ENCODE measurements around the gene MAGEA12.
"Not testable (repeated sequence)": the region's sequence is repeated elsewhere in the genome, so short reads cannot be mapped to it uniquely, and the experiment has no call there.

MAGEA12 gene

GRCh38 chrX:152733261-152733975 lies at the start of gene MAGEA12, which contains the start of gene CSAG1:
MAGEA12 (plus strand) TSS chrX:152733757; CDS start chrX:152736162, 2,405 bp downstream.
CSAG1 (minus strand) TSS chrX:152733721; CDS start chrX:152732460, 1,261 bp downstream.
- DNase-seq, result no peak

DNA sequence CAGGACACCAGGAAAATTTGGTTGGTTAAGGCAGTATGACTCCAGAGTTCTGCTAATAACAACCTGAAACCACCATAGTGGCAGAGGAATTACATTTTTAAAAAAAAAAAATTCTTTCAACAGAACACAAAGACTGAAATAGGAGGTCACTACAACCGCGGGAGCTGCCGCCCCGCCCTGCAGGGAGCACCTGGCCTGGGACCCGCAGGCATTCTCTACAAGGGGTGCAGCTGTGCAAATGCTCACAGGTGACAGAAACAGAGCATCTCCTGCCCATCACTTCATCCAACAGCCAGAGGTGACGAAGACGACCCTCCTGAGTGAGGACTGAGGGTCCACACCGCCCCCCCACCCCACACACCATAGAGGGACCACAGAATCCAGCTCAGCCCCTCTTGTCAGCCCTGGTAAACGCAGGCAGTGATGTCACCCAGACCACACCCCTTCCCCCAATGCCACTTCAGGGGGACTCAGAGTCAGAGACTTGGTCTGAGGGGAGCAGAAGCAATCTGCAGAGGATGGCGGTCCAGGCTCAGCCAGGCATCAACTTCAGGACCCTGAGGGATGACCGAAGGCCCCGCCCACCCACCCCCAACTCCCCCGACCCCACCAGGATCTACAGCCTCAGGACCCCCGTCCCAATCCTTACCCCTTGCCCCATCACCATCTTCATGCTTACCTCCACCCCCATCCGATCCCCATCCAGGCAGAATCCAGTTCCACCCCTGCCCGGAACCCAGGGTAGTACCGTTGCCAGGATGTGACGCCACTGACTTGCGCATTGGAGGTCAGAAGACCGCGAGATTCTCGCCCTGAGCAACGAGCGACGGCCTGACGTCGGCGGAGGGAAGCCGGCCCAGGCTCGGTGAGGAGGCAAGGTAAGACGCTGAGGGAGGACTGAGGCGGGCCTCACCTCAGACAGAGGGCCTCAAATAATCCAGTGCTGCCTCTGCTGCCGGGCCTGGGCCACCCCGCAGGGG lies 35.3 kb upstream of the MAGEA12 start, which contains the start of gene MAGEA3:
TSS of gene MAGEA3 (plus strand) at position 843 of the 980 bp plus-strand sequence. CDS start 2,039 bp downstream, outside the sequence.
- DNase-seq, result not testable (repeated sequence)

DNA sequence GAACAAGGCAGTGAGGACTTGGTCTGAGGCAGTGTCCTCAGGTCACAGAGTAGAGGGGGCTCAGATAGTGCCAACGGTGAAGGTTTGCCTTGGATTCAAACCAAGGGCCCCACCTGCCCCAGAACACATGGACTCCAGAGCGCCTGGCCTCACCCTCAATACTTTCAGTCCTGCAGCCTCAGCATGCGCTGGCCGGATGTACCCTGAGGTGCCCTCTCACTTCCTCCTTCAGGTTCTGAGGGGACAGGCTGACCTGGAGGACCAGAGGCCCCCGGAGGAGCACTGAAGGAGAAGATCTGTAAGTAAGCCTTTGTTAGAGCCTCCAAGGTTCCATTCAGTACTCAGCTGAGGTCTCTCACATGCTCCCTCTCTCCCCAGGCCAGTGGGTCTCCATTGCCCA lies 33.2 kb upstream of the MAGEA12 start:
- DNase-seq, result not testable (repeated sequence)

GRCh38 chrX:152706500-152706899 lies 27.1 kb upstream of the MAGEA12 start:
- DNase-seq, result not testable (repeated sequence)

DNA sequence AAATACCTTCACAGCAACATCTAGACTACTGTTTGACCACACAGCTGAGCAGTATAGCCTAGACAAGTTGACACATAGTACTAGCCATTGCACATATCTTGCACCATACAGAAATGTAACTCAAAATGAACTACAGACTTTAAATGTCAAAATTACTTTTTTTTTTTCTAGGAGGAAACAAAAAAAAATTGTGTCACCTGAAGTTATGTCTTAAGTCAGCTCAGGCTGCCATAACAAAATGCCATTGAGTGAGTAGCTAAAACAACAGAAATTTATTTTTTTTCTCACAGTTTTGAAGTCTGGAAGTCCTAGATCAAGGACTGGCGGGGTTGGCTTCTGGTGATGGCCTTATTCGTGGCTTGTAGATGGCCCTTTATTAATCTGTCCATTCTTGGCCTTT lies 24.4 kb upstream of the MAGEA12 start, which contains the start of gene CSAG2:
TSS of gene CSAG2 (minus strand) at position 101 of the 400 bp plus-strand sequence. CDS start 161 bp downstream, outside the sequence.
- not testable (repeated sequence) for DNase-seq

GRCh38 chrX:152713195-152713594 lies 20.4 kb upstream of the MAGEA12 start:
- DNase-seq, result not testable (repeated sequence)

- not testable (repeated sequence) for DNase-seq
Observed at GRCh38 chrX:152713815-152714787, 19.5 kb upstream of the MAGEA12 start, which contains the start of gene MAGEA2B. MAGEA2B (plus strand) TSS chrX:152714628; CDS start chrX:152717107, 2,479 bp downstream.

- no peak for DNase-seq
Observed at GRCh38 chrX:152725409-152725808, 8.1 kb upstream of the MAGEA12 start.

- not testable (repeated sequence) for DNase-seq
Observed at GRCh38 chrX:152734143-152734858, 744 bp downstream of the MAGEA12 start.

GRCh38 chrX:152735101-152735500 lies 1.5 kb downstream of the MAGEA12 start:
- DNase-seq, result no peak

DNA sequence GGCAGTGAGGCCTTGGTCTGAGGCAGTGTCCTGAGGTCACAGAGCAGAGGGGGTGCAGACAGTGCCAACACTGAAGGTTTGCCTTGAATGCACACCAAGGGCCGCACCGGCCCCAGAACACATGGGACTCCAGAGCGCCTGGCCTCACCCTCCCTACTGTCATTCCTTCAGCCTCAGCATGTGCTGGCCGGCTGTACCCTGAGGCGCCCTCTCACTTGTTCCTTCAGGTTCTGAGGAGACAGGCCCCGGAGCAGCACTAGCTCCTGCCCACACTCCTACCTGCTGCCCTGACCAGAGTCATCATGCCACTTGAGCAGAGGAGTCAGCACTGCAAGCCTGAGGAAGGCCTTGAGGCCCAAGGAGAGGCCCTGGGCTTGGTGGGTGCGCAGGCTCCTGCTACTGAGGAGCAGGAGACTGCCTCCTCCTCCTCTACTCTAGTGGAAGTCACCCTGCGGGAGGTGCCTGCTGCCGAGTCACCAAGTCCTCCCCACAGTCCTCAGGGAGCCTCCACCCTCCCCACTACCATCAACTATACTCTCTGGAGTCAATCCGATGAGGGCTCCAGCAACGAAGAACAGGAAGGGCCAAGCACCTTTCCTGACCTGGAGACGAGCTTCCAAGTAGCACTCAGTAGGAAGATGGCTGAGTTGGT lies 2.4 kb downstream of the MAGEA12 start:
- DNase-seq, result no peak

GRCh38 chrX:152736528-152736927 lies 3.0 kb downstream of the MAGEA12 start:
- not testable (repeated sequence) for DNase-seq

DNA sequence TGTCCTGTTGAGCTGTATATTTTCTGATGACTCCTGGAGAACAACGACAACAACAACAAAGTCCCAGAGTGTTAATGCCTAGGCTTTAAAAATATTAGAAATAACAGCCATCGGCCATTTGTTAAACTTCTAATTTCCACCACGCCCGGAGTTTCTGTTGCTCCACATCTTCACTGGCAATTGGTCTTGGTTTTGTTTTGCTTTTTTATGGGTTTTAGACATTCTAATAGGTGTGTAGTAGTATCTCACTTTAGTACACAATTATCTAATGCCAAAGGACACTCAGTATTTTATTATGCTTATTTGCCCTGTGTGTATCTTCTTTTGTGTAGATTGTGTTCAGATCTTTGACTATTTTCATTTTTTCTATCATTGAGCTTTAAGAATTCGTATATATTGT lies 5.0 kb downstream of the MAGEA12 start:
- no peak for DNase-seq

- not testable (repeated sequence) for DNase-seq
Observed at GRCh38 chrX:152753686-152754650, 20.4 kb downstream of the MAGEA12 start, which contains the start of gene MAGEA2. MAGEA2 (minus strand) TSS chrX:152753842; CDS start chrX:152751363, 2,479 bp downstream.

GRCh38 chrX:152754871-152755270 lies 21.3 kb downstream of the MAGEA12 start:
- not testable (repeated sequence) for DNase-seq

DNA sequence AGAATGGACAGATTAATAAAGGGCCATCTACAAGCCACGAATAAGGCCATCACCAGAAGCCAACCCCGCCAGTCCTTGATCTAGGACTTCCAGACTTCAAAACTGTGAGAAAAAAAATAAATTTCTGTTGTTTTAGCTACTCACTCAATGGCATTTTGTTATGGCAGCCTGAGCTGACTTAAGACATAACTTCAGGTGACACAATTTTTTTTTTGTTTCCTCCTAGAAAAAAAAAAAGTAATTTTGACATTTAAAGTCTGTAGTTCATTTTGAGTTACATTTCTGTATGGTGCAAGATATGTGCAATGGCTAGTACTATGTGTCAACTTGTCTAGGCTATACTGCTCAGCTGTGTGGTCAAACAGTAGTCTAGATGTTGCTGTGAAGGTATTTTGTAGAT lies 25.4 kb downstream of the MAGEA12 start, which contains the start of gene CSAG3:
TSS of gene CSAG3 (plus strand) at position 301 of the 400 bp plus-strand sequence.
- DNase-seq, result not testable (repeated sequence)

GRCh38 chrX:152759544-152759943 lies 26.0 kb downstream of the MAGEA12 start:
- DNase-seq, result not testable (repeated sequence)

DNA sequence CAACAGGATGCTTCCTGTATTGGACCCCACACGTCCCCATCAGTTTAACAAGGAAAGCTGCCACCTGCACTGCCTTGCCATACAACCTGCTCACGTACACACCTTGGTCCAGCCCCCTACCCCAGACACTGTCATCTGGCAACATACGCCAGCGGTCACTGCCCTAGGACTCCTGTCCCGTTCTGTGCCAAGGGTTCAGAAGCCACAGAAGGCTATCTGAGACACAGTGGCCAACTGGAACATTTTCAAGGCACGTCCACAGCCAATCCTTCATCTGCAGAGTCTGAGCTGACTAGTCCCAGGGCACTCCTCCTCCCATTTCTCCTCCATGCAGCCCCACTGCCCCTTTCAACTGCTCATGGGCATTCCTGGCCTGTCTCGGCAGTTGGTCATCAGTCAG lies 28.0 kb downstream of the MAGEA12 start:
- not testable (repeated sequence) for DNase-seq

- not testable (repeated sequence) for DNase-seq
Observed at GRCh38 chrX:152766562-152766961, 33.0 kb downstream of the MAGEA12 start.
